Vagina (tissue), 2 donors: Measurements from ENCODE around the gene WNT9A.

ENCODE experiments used
- POLR2A ChIP-seq, 2 donors: fragments of 450-650 bp; IDR thresholded peaks; one replicate each; pipeline ENCODE4 v1.6.1; 2017; ENCODE audit warnings: antibody characterized with exemption in 2 of 2, mild to moderate bottlenecking in 2 of 2, moderate library complexity in 2 of 2
- TF ChIP-seq, protein P1 (sequence below), 3 experiments: fragments of 450-650 bp in 2 of 3; fragments of 200-600 bp in 1 of 3; sonication (generic) in 1 of 3; IDR thresholded peaks; one replicate each; pipeline ENCODE4 v1.5.1; 2017 to 2019; ENCODE audit warnings: antibody characterized with exemption in 3 of 3, mild to moderate bottlenecking in 2 of 3, moderate library complexity in 2 of 3

DNA sequence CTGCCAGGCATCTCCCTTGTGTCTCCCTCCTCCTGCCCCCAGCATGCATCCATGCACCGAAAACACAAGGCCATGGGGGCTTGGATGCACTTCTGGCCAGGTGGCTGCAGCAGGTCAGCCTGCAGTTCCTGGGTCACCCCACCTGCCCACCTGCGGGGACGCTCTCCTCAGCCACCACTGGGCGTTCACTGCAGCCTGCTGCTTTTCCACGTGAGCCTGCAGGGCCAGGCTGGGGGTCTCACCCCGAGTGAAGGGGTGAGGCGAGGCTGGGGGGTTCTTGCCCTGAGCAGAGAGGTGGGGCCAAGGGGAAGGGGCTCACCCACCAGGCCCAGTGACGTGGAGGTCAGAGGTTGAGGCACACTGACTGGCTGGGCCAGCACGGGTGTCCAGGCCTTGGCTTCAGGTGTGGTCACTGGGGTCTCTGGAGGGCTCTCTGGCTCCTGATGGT lies 64.6 kb downstream of the WNT9A start:
- TF ChIP-seq, protein P1, sequence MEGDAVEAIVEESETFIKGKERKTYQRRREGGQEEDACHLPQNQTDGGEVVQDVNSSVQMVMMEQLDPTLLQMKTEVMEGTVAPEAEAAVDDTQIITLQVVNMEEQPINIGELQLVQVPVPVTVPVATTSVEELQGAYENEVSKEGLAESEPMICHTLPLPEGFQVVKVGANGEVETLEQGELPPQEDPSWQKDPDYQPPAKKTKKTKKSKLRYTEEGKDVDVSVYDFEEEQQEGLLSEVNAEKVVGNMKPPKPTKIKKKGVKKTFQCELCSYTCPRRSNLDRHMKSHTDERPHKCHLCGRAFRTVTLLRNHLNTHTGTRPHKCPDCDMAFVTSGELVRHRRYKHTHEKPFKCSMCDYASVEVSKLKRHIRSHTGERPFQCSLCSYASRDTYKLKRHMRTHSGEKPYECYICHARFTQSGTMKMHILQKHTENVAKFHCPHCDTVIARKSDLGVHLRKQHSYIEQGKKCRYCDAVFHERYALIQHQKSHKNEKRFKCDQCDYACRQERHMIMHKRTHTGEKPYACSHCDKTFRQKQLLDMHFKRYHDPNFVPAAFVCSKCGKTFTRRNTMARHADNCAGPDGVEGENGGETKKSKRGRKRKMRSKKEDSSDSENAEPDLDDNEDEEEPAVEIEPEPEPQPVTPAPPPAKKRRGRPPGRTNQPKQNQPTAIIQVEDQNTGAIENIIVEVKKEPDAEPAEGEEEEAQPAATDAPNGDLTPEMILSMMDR (IDR thresholded peaks at IDR 0.05), result no peak
- no peak for TF ChIP-seq POLR2A (IDR thresholded peaks at IDR 0.05)
